Trophoblast cell (in vitro differentiated cells and primary cell): ENCODE results near the gene WNK1.

ENCODE experiments used
- DNase-seq, 2 donors: peaks; one replicate each; pipeline ENCODE4 v3.0.0-alpha.2; 2016
- H2AFZ ChIP-seq: 2 replicates; pipeline ENCODE4 v1.6.1; 2013; ENCODE audit warnings: low read length, moderate library complexity, mild to moderate bottlenecking; ENCODE audit not compliant: insufficient read depth, poor library complexity
- H2AK5ac ChIP-seq: 2 replicates; pipeline ENCODE4 v1.6.1; 2013; ENCODE audit warnings: mild to moderate bottlenecking, low read length
- H2BK120ac ChIP-seq: 2 replicates; pipeline ENCODE4 v1.6.1; 2013; ENCODE audit warnings: low read length, mild to moderate bottlenecking, moderate library complexity; ENCODE audit not compliant: insufficient read depth, poor library complexity
- H2BK12ac ChIP-seq: 2 replicates; pipeline ENCODE4 v1.6.1; 2013; ENCODE audit warnings: mild to moderate bottlenecking, low read length, moderate library complexity
- H2BK5ac ChIP-seq: 2 replicates; pipeline ENCODE4 v1.6.1; 2013; ENCODE audit warnings: low read length, low read depth, moderate library complexity, mild to moderate bottlenecking; ENCODE audit not compliant: poor library complexity
- H3K14ac ChIP-seq: 2 replicates; pipeline ENCODE4 v1.6.1; 2013; ENCODE audit warnings: mild to moderate bottlenecking, low read length
- H3K18ac ChIP-seq: 2 replicates; pipeline ENCODE4 v1.6.1; 2013; ENCODE audit warnings: mild to moderate bottlenecking, low read length
- H3K23ac ChIP-seq: 2 replicates; pipeline ENCODE4 v1.6.1; 2013; ENCODE audit warnings: low read length
- H3K27ac ChIP-seq: 2 replicates; pipeline ENCODE4 v1.5.1; 2013; ENCODE audit warnings: low read depth, mild to moderate bottlenecking, inconsistent platforms, low read length, moderate library complexity
- H3K27me3 ChIP-seq: 2 replicates; pipeline ENCODE4 v1.6.1; 2013; ENCODE audit warnings: inconsistent platforms, mild to moderate bottlenecking, low read length, moderate library complexity; ENCODE audit not compliant: insufficient read depth
- H3K36me3 ChIP-seq, 2 experiments: 1 replicate in 1 of 2; 2 replicates in 1 of 2; pipeline ENCODE4 v1.6.1; 2013; ENCODE audit warnings: low read length in 2 of 2, mild to moderate bottlenecking in 2 of 2, moderate library complexity in 1 of 2; ENCODE audit not compliant: insufficient read depth in 2 of 2, control insufficient read depth in 1 of 2
- H3K4ac ChIP-seq: 2 replicates; pipeline ENCODE4 v1.6.1; 2013; ENCODE audit warnings: low read depth, mild to moderate bottlenecking, low read length, moderate library complexity
- H3K4me1 ChIP-seq, 2 experiments: 1 replicate in 1 of 2; 2 replicates in 1 of 2; pipeline ENCODE4 v1.6.1; 2013; ENCODE audit warnings: low read length in 2 of 2, mild to moderate bottlenecking in 2 of 2, moderate library complexity in 1 of 2; ENCODE audit not compliant: insufficient read depth in 2 of 2, control insufficient read depth in 1 of 2
- H3K4me2 ChIP-seq: 2 replicates; pipeline ENCODE4 v1.6.1; 2013; ENCODE audit warnings: inconsistent platforms, mild to moderate bottlenecking, low read length, moderate library complexity
- H3K4me3 ChIP-seq: 2 replicates; pipeline ENCODE4 v1.5.1; 2013; ENCODE audit warnings: mild to moderate bottlenecking, low read depth, low read length, inconsistent platforms
- H3K79me1 ChIP-seq: one replicate; pipeline ENCODE4 v1.6.1; 2013; ENCODE audit warnings: low read length
- H3K79me2 ChIP-seq: 2 replicates; pipeline ENCODE4 v1.6.1; 2013; ENCODE audit warnings: low read length, mild to moderate bottlenecking; ENCODE audit not compliant: control insufficient read depth, insufficient read depth, poor library complexity
- H3K9ac ChIP-seq: 2 replicates; pipeline ENCODE4 v1.6.1; 2013; ENCODE audit warnings: mild to moderate bottlenecking, low read length
- H3K9me3 ChIP-seq: 2 replicates; pipeline ENCODE4 v1.6.1; 2013; ENCODE audit warnings: low read depth, mild to moderate bottlenecking, control low read depth, inconsistent platforms, low read length; ENCODE audit not compliant: insufficient read depth
- H4K12ac ChIP-seq: 2 replicates; pipeline ENCODE4 v1.6.1; 2013; ENCODE audit warnings: low read depth, mild to moderate bottlenecking, low read length, moderate library complexity
- H4K8ac ChIP-seq: 2 replicates; pipeline ENCODE4 v1.6.1; 2013; ENCODE audit warnings: low read depth, mild to moderate bottlenecking, low read length, moderate library complexity
- H4K91ac ChIP-seq: one replicate; pipeline ENCODE4 v1.6.1; 2013; ENCODE audit warnings: low read depth, mild to moderate bottlenecking, low read length, moderate library complexity
- WGBS: extraction: QIAGEN DNeasy Blood & Tissue Kit; methylation state at CpG from one replicate; pipeline ENCODE4 v1.1.7; 2013; ENCODE audit warnings: missing lambda C conversion rate; ENCODE audit not compliant: insufficient read length, insufficient coverage; ENCODE audit errors: extremely low coverage; 5-methylcytosine and 5-hydroxymethylcytosine counted together

WNK1 gene

GRCh38 chr12:820336-820735 is 68.0 kb downstream of the WNK1 start:
- Histone ChIP-seq H3K23ac (no peak overlapping the region), H3K27ac (no peak overlapping the region), H3K4me2 (no peak overlapping the region), H3K79me1 (no peaks in the 10 kb centered on the region), H3K9me3 (no peaks in the 10 kb centered on the region), H3K36me3 (no peaks in the 10 kb centered on the region), H4K8ac (no peak overlapping the region), H4K12ac (no peak overlapping the region), H3K79me2 (no peaks in the 10 kb centered on the region), H4K91ac (no peak overlapping the region), H3K4me3 (no peak overlapping the region), H2BK5ac (no peak overlapping the region), H3K27me3 (no peaks in the 10 kb centered on the region), H3K14ac (no peak overlapping the region), H2AFZ (no peak overlapping the region), H2BK12ac (no peak overlapping the region), H3K9ac (no peak overlapping the region), H3K18ac (no peak overlapping the region), H3K4me1 (no peaks in the 10 kb centered on the region), H2BK120ac (no peak overlapping the region), H2AK5ac (no peak overlapping the region), H3K4ac (no peak overlapping the region)
- WGBS, result no CpG with 5 or more reads among the region's 1 CpG
- no peak for DNase-seq

GRCh38 chr12:823028-823698 is 70.8 kb downstream of the WNK1 start:
- Histone ChIP-seq H3K79me2 (no peaks in the 10 kb centered on the region), H3K4me3 (no peak overlapping the region), H3K9ac (no peak overlapping the region), H3K14ac (no peak overlapping the region), H3K36me3 (peaks cover 1 to 2% of the 10 kb centered on the region in 2 experiments), H3K4me2 (no peak overlapping the region), H3K27me3 (no peaks in the 10 kb centered on the region), H2AK5ac (no peak overlapping the region), H3K27ac (no peak overlapping the region), H2BK120ac (no peak overlapping the region), H3K4ac (no peak overlapping the region), H2AFZ (no peak overlapping the region), H4K91ac (no peak overlapping the region), H4K8ac (no peak overlapping the region), H3K79me1 (no peaks in the 10 kb centered on the region), H4K12ac (no peak overlapping the region), H3K18ac (no peak overlapping the region), H3K23ac (no peak overlapping the region), H3K4me1 (no peaks in the 10 kb centered on the region), H2BK12ac (no peak overlapping the region), H3K9me3 (no peaks in the 10 kb centered on the region), H2BK5ac (no peak overlapping the region)
- WGBS, result no CpG with 5 or more reads among the region's 2 CpGs
- no peak for DNase-seq

- no peaks in the 10 kb centered on the region for H3K79me2 ChIP-seq
- no peak overlapping the region for H3K14ac ChIP-seq
- WGBS, result no CpG with 5 or more reads among the region's 1 CpG
- no peak overlapping the region for H2AK5ac ChIP-seq
- no peak overlapping the region for H2BK120ac ChIP-seq
- H4K91ac ChIP-seq, result no peak overlapping the region
- no peak overlapping the region for H2BK5ac ChIP-seq
- no peak overlapping the region for H3K27ac ChIP-seq
- no peaks in the 10 kb centered on the region for H3K79me1 ChIP-seq
- no peak for DNase-seq
- H3K27me3 ChIP-seq, result no peaks in the 10 kb centered on the region
- no peak overlapping the region for H3K4ac ChIP-seq
- H3K4me3 ChIP-seq, result no peak overlapping the region
- no peak overlapping the region for H2BK12ac ChIP-seq
- no peaks in the 10 kb centered on the region for H3K9me3 ChIP-seq
- H3K9ac ChIP-seq, result no peak overlapping the region
- H3K4me2 ChIP-seq, result no peak overlapping the region
- H3K23ac ChIP-seq, result no peak overlapping the region
- no peak overlapping the region for H3K18ac ChIP-seq
- no peak overlapping the region for H2AFZ ChIP-seq
- no peak overlapping the region for H4K8ac ChIP-seq
- no peaks in the 10 kb centered on the region for H3K4me1 ChIP-seq
- no peak overlapping the region for H4K12ac ChIP-seq
- peaks cover 5 to 9% of the 10 kb centered on the region in 2 experiments for H3K36me3 ChIP-seq
Observed at GRCh38 chr12:826331-826730, 74.0 kb downstream of the WNK1 start.

GRCh38 chr12:828726-829395 is 76.5 kb downstream of the WNK1 start:
- Histone ChIP-seq H2BK120ac (no peak overlapping the region), H3K36me3 (peaks cover 5 to 9% of the 10 kb centered on the region in 2 experiments), H3K4me1 (no peaks in the 10 kb centered on the region), H2BK5ac (no peak overlapping the region), H3K4me2 (no peak overlapping the region), H3K4me3 (no peak overlapping the region), H2AK5ac (no peak overlapping the region), H2AFZ (no peak overlapping the region), H3K9ac (no peak overlapping the region), H3K27ac (no peak overlapping the region), H4K8ac (no peak overlapping the region), H3K27me3 (no peaks in the 10 kb centered on the region), H3K79me1 (no peaks in the 10 kb centered on the region), H3K23ac (no peak overlapping the region), H3K4ac (no peak overlapping the region), H4K91ac (no peak overlapping the region), H4K12ac (no peak overlapping the region), H3K18ac (no peak overlapping the region), H3K14ac (no peak overlapping the region), H3K9me3 (no peaks in the 10 kb centered on the region), H3K79me2 (no peaks in the 10 kb centered on the region), H2BK12ac (no peak overlapping the region)
- DNase-seq, result no peak
